IPS-NIHi7 (cell line): ENCODE data around the gene FAM131C.
"Not testable (repeated sequence)": the region's sequence is repeated elsewhere in the genome, so short reads cannot be mapped to it uniquely, and the experiment has no call there.

Experiments used
- DNase-seq: peaks from one replicate; pipeline ENCODE4 v3.0.0; 2012; ENCODE audit warnings: mixed read lengths; ENCODE audit errors: extremely low spot score

The FAM131C gene

GRCh38 chr1:16033103-16033632, 40.3 kb downstream of the FAM131C start:
- DNase-seq: not testable (repeated sequence)

- peak; percentile 97 for DNase-seq
Measured at GRCh38 chr1:16032388-16033102, 40.9 kb downstream of the FAM131C start.

GRCh38 chr1:16031551-16031950, 41.9 kb downstream of the FAM131C start:
- no peak for DNase-seq

- DNase-seq: no peak
Measured at GRCh38 chr1:16029288-16029687, 44.2 kb downstream of the FAM131C start.

GRCh38 chr1:16029003-16029268, 44.5 kb downstream of the FAM131C start:
- not testable (repeated sequence) for DNase-seq

GRCh38 chr1:16028237-16029002, 45.0 kb downstream of the FAM131C start:
- no peak for DNase-seq

- peak; percentile 84 for DNase-seq
Measured at GRCh38 chr1:16026723-16027484, 46.5 kb downstream of the FAM131C start.

GRCh38 chr1:16026302-16026701, 47.1 kb downstream of the FAM131C start:
- peak; percentile 58 for DNase-seq

- DNase-seq: no peak
Measured at GRCh38 chr1:16023050-16023653, 50.3 kb downstream of the FAM131C start.

- no peak for DNase-seq
Measured at GRCh38 chr1:16022393-16022792, 51.1 kb downstream of the FAM131C start.

GRCh38 chr1:16021681-16022080, 51.8 kb downstream of the FAM131C start, which contains the start of gene CLCNKA:
Gene CLCNKA, plus strand, starts transcription at chr1:16022036. Its CDS starts 584 bp downstream, at chr1:16022620.
- no peak for DNase-seq

GRCh38 chr1:16020878-16021277, 52.6 kb downstream of the FAM131C start:
- not testable (repeated sequence) for DNase-seq

- DNase-seq: no peak
Measured at GRCh38 chr1:16020325-16020724, 53.1 kb downstream of the FAM131C start.

- no peak for DNase-seq
Measured at GRCh38 chr1:16019644-16020277, 53.7 kb downstream of the FAM131C start.

GRCh38 chr1:16018749-16019643, 54.5 kb downstream of the FAM131C start:
- DNase-seq: no peak

- DNase-seq: no peak
Measured at GRCh38 chr1:16018308-16018707, 55.1 kb downstream of the FAM131C start.

GRCh38 chr1:16017461-16018303, 55.8 kb downstream of the FAM131C start, which contains the start of gene HSPB7:
Gene HSPB7, minus strand, starts transcription at chr1:16018043. Its CDS starts 80 bp downstream, at chr1:16017963.
- DNase-seq: peak; percentile 74

GRCh38 chr1:16017076-16017460, 56.4 kb downstream of the FAM131C start:
- no peak for DNase-seq
